SU-DHL-6 (cell line): ENCODE measurements around the gene LARGE2.

Experiments used
- EZH2phosphoT487 ChIP-seq: fragments of 200-600 bp; sonication (generic), shearing (Covaris generic); conservative IDR thresholded peaks from 2 replicates; pipeline ENCODE4 v1.6.1; 2018; ENCODE audit warnings: mild to moderate bottlenecking, antibody characterized with exemption, low read length, moderate library complexity, mixed read lengths
- TF ChIP-seq, protein P1 (sequence below): fragments of 200-600 bp; sonication (generic); IDR thresholded peaks from one replicate; pipeline ENCODE4 v1.5.1; 2017; ENCODE audit warnings: antibody characterized with exemption, mild to moderate bottlenecking, low read length, moderate library complexity; ENCODE audit not compliant: insufficient read depth, poor library complexity, severe bottlenecking

GRCh38 chr11:45907911-45908370, 14.5 kb upstream of the LARGE2 start:
- TF ChIP-seq, protein P1, sequence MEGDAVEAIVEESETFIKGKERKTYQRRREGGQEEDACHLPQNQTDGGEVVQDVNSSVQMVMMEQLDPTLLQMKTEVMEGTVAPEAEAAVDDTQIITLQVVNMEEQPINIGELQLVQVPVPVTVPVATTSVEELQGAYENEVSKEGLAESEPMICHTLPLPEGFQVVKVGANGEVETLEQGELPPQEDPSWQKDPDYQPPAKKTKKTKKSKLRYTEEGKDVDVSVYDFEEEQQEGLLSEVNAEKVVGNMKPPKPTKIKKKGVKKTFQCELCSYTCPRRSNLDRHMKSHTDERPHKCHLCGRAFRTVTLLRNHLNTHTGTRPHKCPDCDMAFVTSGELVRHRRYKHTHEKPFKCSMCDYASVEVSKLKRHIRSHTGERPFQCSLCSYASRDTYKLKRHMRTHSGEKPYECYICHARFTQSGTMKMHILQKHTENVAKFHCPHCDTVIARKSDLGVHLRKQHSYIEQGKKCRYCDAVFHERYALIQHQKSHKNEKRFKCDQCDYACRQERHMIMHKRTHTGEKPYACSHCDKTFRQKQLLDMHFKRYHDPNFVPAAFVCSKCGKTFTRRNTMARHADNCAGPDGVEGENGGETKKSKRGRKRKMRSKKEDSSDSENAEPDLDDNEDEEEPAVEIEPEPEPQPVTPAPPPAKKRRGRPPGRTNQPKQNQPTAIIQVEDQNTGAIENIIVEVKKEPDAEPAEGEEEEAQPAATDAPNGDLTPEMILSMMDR = no peak
- TF ChIP-seq EZH2phosphoT487 = no peak
